T-helper 17 cell (primary cell): ENCODE results near the gene HS3ST6. TPM values are rescaled to one million over a fixed set of nuclear protein-coding genes. Genes with fewer than 3 reads are reported as not detected.
"Not testable (repeated sequence)": the region's sequence is repeated elsewhere in the genome, so short reads cannot be mapped to it uniquely, and the experiment has no call there.

Experiments used
- ATAC-seq: fragments of 150-1000 bp; cut with Tn5 transposase; 2 replicates; pipeline ENCODE4 v1.10.0; 2021; ENCODE audit warnings: mild to moderate bottlenecking, moderate library complexity
- DNase-seq, 3 donors: peaks; one replicate each; pipeline versions ENCODE4 v3.0.0 to v3.0.0-alpha.2; 2020 to 2021
- H3K9me3 ChIP-seq: one replicate; pipeline ENCODE4 v1.7.0; 2013; ENCODE audit warnings: low read length, mild to moderate bottlenecking; ENCODE audit not compliant: control insufficient read depth, poor library complexity, severe bottlenecking
- H3K27ac Mint-ChIP-seq: one replicate; pipeline ENCODE4 v1.8.0; 2022; ENCODE audit warnings: mild to moderate bottlenecking, moderate library complexity, mixed read lengths
- H3K27me3 Mint-ChIP-seq: one replicate; pipeline ENCODE4 v1.8.0; 2022; ENCODE audit warnings: mixed read lengths
- H3K36me3 Mint-ChIP-seq: one replicate; pipeline ENCODE4 v1.8.0; 2022; ENCODE audit warnings: low read depth, mixed read lengths
- H3K4me1 Mint-ChIP-seq: one replicate; pipeline ENCODE4 v1.8.0; 2022; ENCODE audit warnings: mild to moderate bottlenecking, mixed read lengths
- H3K4me3 Mint-ChIP-seq: one replicate; pipeline ENCODE4 v1.8.0; 2022; ENCODE audit warnings: mild to moderate bottlenecking, moderate library complexity, mixed read lengths
- total RNA-seq, 4 donors: library from RNA in 2 of 4; stranded (reverse) in 2 of 4; gene quantifications; one replicate each; pipeline ENCODE4 v1.2.3 and lab custom pipeline; 2022 to 2026

HS3ST6 gene
- total RNA-seq (not detected), total RNA-seq (lab: John Stamatoyannopoulos, UW) (0 to 0.12 reads per million in 2 donors)

DNA sequence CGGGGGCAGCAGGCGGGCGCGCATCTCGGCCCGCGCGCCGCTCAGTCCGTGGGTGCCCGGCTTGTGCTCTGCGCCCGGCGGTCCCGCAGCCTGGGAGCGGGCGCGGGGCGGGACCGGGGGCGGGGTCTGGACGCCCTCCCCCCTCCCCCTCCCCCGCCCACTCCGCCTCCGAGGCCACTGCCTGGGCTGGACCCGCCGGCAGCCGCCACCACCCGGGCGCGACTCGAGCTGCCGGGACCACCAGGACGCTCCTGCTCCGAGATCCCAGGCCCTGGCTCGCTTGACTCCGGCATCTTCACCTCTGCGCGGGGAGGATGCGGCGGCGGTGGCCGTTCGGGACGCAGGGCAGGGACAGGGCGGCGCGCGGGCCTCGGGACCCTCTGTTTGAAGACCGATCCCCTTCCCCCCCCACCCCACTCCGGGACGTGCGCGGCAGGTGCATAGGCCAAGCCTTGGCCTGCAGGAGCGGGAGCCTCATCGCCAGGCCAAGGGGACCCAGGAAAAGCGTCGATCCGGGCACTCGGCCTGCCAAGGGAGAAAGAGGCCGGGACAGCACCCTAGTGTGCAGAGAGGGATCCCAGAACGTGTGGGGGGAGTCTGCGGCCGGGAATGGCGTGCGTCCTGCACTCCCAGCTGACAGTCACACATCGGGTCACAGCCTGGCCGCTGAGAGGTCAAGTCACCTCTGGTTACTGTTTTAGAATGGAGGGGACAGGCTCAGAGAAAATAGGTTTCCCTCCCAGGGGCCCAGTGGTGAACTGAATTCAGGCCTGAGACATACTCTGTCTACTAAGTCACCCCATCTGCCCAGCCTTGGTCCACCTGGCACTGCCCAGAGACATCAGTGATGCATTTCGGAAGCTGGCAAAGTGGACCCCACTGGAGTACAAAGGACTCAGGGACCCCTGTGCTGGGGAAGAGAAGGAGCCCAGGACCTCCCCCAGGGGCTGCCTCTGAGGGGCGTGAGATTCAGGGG lies at the start of gene HS3ST6:
TSS of gene HS3ST6 (minus strand) at position 65 of the 976 bp plus-strand sequence. CDS start 92 bp downstream, outside the sequence.
- Mint-ChIP-seq H3K27ac (no peak within 1 kb of the TSS), H3K36me3 (peaks cover 7% of the 10 kb centered on the region), H3K4me1 (peaks cover 8% of the 10 kb centered on the region), H3K4me3 (no peak within 1 kb of the TSS), H3K27me3 (peaks cover 60% of the 10 kb centered on the region)
- DNase-seq (no peak), ATAC-seq (no peak)
- no peaks in the 10 kb centered on the region for H3K9me3 ChIP-seq

DNA sequence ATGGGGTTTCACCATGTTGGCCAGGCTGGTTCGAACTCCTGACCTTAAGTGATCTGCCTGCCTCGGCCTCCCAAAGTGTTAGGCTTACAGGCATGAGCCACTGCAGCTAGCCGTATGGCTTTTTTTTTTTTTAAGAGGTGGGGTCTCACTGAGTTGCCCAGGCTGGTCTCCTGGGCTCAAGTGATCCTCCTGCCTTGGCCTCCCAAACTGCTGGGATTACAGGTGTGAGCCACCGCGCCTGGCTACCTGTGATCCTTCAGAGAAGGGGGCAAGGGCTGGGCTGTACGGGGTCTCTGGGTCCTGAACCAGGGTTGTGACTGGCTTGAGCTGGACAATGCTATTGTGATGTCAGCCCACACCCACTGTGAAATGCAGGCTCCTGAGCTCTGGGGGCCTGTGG lies 48.2 kb upstream of the HS3ST6 start, which contains the start of gene RNF151:
TSS of gene RNF151 (plus strand) at position 397 of the 400 bp plus-strand sequence. CDS start 26 bp downstream, outside the sequence.
- Mint-ChIP-seq H3K4me3 (peak within 1 kb of the TSS; percentile 93), H3K36me3 (peaks cover 4% of the 10 kb centered on the region), H3K27ac (peak within 1 kb of the TSS; percentile 98), H3K27me3 (no peaks in the 10 kb centered on the region), H3K4me1 (peaks cover 39% of the 10 kb centered on the region)
- no peak for ATAC-seq
- no peak for DNase-seq
- H3K9me3 ChIP-seq, result no peaks in the 10 kb centered on the region

GRCh38 chr16:1965396-1966001 lies 47.3 kb upstream of the HS3ST6 start:
- ATAC-seq, result no peak
- no peak for DNase-seq
- H3K4me1 Mint-ChIP-seq, result peaks cover 41% of the 10 kb centered on the region
- H3K27me3 Mint-ChIP-seq, result no peaks in the 10 kb centered on the region
- peaks cover 4% of the 10 kb centered on the region for H3K36me3 Mint-ChIP-seq
- H3K4me3 Mint-ChIP-seq, result peak overlapping the region; percentile 93
- no peaks in the 10 kb centered on the region for H3K9me3 ChIP-seq
- peak overlapping the region; percentile 98 for H3K27ac Mint-ChIP-seq

- Mint-ChIP-seq H3K4me3 (peak within 1 kb of the TSS; percentile 93), H3K36me3 (peaks cover 4% of the 10 kb centered on the region), H3K27ac (peak within 1 kb of the TSS; percentile 98), H3K4me1 (peaks cover 45% of the 10 kb centered on the region), H3K27me3 (no peaks in the 10 kb centered on the region)
- DNase-seq (peak; percentile 96 to 99 (median 98)), ATAC-seq (peak; percentile 91)
- H3K9me3 ChIP-seq, result no peaks in the 10 kb centered on the region
These were observed 46.5 kb upstream of the HS3ST6 start, which contains the start of gene RPS2 for GRCh38 chr16:1964506-1965395. RPS2 (minus strand) TSS chr16:1964826; CDS start chr16:1964625, 201 bp downstream.

- DNase-seq (no peak), ATAC-seq (peak; percentile 16)
- Mint-ChIP-seq H3K4me1 (peaks cover 45% of the 10 kb centered on the region), H3K4me3 (peak overlapping the region; percentile 93), H3K36me3 (peaks cover 4% of the 10 kb centered on the region), H3K27me3 (no peaks in the 10 kb centered on the region), H3K27ac (peak overlapping the region; percentile 98)
- H3K9me3 ChIP-seq, result no peaks in the 10 kb centered on the region
These were observed 45.7 kb upstream of the HS3ST6 start for GRCh38 chr16:1963806-1964505.

- Mint-ChIP-seq H3K4me3 (peak overlapping the region; percentile 93), H3K4me1 (peaks cover 43% of the 10 kb centered on the region), H3K27ac (peak overlapping the region; percentile 98)
- not testable (repeated sequence) for ATAC-seq, H3K27me3 Mint-ChIP-seq, H3K9me3 ChIP-seq, DNase-seq, H3K36me3 Mint-ChIP-seq
These were observed 44.2 kb upstream of the HS3ST6 start for GRCh38 chr16:1962161-1963153.

GRCh38 chr16:1961651-1962067 lies 43.4 kb upstream of the HS3ST6 start:
- peaks cover 40% of the 10 kb centered on the region for H3K4me1 Mint-ChIP-seq
- DNase-seq (no peak), ATAC-seq (no peak)
- peak overlapping the region; percentile 98 for H3K27ac Mint-ChIP-seq
- H3K36me3 Mint-ChIP-seq, result peaks cover 4% of the 10 kb centered on the region
- H3K4me3 Mint-ChIP-seq, result peak overlapping the region; percentile 96
- no peaks in the 10 kb centered on the region for H3K27me3 Mint-ChIP-seq
- H3K9me3 ChIP-seq, result no peaks in the 10 kb centered on the region

DNA sequence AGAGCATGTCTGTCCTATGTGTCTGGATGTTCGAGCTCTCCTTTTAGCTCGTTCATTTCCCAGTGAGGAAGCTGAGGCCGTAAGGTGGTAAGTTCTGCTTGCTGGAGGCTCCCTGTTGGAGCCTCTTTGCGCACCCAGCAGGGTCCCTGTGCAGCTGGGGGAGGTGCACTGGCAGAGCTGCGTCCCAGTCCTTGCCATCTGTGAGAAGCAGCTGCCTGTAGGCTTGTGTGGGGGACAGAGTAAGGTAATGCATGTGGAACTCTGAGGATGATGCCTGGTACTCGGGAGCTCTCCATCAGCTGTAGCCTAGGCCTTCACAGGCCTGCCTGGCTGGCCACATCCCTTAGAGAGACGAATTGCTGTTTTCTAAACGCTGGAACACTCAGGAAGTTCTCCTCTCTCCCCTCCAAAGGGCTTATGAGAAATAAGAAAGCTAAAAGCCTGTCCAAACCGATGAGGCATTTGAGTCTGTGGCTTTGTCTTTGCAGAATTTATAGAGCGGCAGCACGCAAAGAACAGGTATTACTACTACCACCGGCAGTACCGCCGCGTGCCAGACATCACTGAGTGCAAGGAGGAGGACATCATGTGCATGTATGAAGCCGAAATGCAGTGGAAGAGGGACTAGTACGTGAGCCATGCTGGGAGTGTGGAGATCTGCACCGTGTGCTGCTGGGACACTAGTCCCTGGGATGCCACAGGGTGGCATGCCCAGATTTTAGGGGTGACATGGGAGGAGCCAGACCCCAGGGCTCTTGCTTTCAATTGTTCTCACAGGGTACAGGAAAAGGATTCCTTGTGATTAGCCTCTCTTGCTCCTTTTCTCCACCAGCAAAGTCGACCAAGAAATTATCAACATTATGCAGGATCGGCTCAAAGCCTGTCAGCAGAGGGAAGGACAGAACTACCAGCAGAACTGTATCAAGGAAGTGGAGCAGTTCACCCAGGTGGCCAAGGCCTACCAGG lies 42.7 kb upstream of the HS3ST6 start:
- Mint-ChIP-seq H3K27ac (peak overlapping the region; percentile 98), H3K4me1 (peaks cover 40% of the 10 kb centered on the region), H3K27me3 (no peaks in the 10 kb centered on the region), H3K4me3 (peak overlapping the region; percentile 96), H3K36me3 (peaks cover 4% of the 10 kb centered on the region)
- DNase-seq, result no peak
- H3K9me3 ChIP-seq, result no peaks in the 10 kb centered on the region
- ATAC-seq, result no peak

DNA sequence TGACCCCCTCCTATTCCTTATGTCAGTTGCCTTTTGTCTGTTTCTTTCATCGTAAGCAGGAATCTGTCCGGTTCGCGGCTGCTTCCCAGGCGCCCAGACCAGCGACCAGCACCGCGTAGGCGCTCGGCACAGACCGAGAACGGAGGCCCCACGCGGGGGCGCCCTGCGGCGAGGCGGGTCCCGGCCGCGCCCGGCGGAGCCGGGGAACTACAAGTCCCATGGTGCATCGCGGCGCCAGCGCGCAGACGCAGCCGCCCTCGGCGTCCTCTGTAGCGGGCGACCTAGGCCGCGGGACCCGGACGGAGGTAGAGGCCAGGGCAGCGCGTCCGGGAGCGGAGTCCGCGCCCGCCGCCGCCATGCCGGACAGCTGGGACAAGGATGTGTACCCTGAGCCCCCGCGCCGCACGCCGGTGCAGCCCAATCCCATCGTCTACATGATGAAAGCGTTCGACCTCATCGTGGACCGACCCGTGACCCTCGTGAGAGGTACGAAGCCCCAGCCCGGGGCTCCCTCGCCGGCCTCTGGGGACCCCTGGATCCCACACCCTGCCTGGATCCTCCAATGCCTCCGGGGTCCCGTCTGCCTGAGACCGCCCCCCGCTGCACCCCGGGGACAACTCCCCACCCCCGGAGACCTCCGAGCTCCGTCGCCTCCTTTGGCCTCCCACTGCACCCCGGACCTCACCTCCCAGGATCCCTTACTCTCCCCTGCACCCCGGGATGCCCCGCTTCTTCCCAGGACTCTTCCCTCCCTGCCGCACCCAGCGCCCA lies 41.2 kb upstream of the HS3ST6 start, which contains the start of gene NDUFB10:
TSS of gene NDUFB10 (plus strand) at position 270 of the 771 bp plus-strand sequence. CDS start at position 357, 87 bp downstream.
- peak within 1 kb of the TSS; percentile 98 for H3K27ac Mint-ChIP-seq
- ATAC-seq, result peak; percentile 89
- DNase-seq, result peak; percentile 86 to 94 (median 92)
- H3K4me1 Mint-ChIP-seq, result peaks cover 28% of the 10 kb centered on the region
- no peaks in the 10 kb centered on the region for H3K9me3 ChIP-seq
- peak within 1 kb of the TSS; percentile 96 for H3K4me3 Mint-ChIP-seq
- H3K36me3 Mint-ChIP-seq, result peaks cover 4% of the 10 kb centered on the region
- no peaks in the 10 kb centered on the region for H3K27me3 Mint-ChIP-seq
